ENCODE data around the gene NBEAL1.
"Not testable (repeated sequence)": the region's sequence is repeated elsewhere in the genome, so short reads cannot be mapped to it uniquely, and the experiment has no call there.

DNA sequence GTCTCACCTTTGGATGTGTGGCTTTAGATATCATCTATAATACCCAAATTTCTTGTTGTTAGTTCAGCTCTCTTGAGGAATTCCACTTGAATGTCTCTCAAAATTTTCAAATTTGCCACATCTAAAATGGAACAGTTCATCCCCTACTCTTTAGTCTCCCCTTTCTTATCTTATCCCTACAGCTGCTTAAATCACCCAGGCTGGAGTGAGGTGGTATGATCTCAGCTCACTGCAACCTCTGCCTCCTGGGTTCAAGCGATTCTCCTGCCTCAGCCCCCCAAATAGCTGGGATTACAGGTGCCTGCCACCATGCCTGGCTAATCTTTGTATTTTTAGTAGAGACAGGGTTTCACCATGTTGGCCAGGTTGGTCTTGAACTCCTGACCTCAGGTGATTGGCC lies 71.7 kb downstream of the NBEAL1 start:
- not testable (repeated sequence) for TF ChIP-seq KDM1A (IDR thresholded peaks at IDR 0.05; ENCODE audit: borderline replicate concordance, low read length); NRF1 (IDR thresholded peaks at IDR 0.05; ENCODE audit: low read depth, low read length); SIN3A (conservative IDR thresholded peaks at IDR 0.05 in 1 of 2, IDR thresholded peaks at IDR 0.05 in 1 of 2; ENCODE audit: low read depth in 1 of 2, low read length in 2 of 2); EZH2 (IDR thresholded peaks at IDR 0.05; ENCODE audit: low read depth, low read length, severe bottlenecking); CTCF (IDR thresholded peaks at IDR 0.05; ENCODE audit: control extremely low read depth in 1 of 3, insufficient read depth in 1 of 3, low read depth in 1 of 3, low read length in 3 of 3); POLR2A (IDR thresholded peaks at IDR 0.05; ENCODE audit: control extremely low read depth in 1 of 2, low read depth in 2 of 2, low read length in 2 of 2); POLR2AphosphoS5 (IDR thresholded peaks at IDR 0.05; ENCODE audit: low read depth, low read length); CEBPB (IDR thresholded peaks at IDR 0.05; ENCODE audit: low read depth, low read length); ZNF274 (IDR thresholded peaks at IDR 0.05; ENCODE audit: borderline replicate concordance, extremely low read depth, low read length)
